GM18502 (cell line): ENCODE data around the gene PTPRN.
A peak's percentile ranks its signal among the peaks of the same experiment; 100 is the strongest.
"Not testable (repeated sequence)": the region's sequence is repeated elsewhere in the genome, so short reads cannot be mapped to it uniquely, and the experiment has no call there.

Experiments
- ATAC-seq: cut with Tn5 transposase; IDR thresholded peaks from one replicate; pipeline ENCODE4 v1.9.1; 2021; ENCODE audit warnings: mild to moderate bottlenecking; ENCODE audit not compliant: unreplicated experiment, poor library complexity

Gene PTPRN

GRCh38 chr2:219289195-219289536 is 20.0 kb downstream of the PTPRN start:
- no peak for ATAC-seq

GRCh38 chr2:219287580-219288265 is 21.5 kb downstream of the PTPRN start:
- no peak for ATAC-seq

GRCh38 chr2:219287116-219287440 is 22.1 kb downstream of the PTPRN start:
- not testable (repeated sequence) for ATAC-seq

GRCh38 chr2:219286436-219287115 is 22.6 kb downstream of the PTPRN start:
- ATAC-seq, result no peak

- no peak for ATAC-seq
These were observed 23.2 kb downstream of the PTPRN start for GRCh38 chr2:219285894-219286425.

GRCh38 chr2:219285373-219285735 is 23.8 kb downstream of the PTPRN start:
- no peak for ATAC-seq

GRCh38 chr2:219284501-219285372 is 24.5 kb downstream of the PTPRN start:
- no peak for ATAC-seq

- no peak for ATAC-seq
These were observed 26.1 kb downstream of the PTPRN start for GRCh38 chr2:219282943-219283581.

GRCh38 chr2:219282375-219282774 is 26.8 kb downstream of the PTPRN start:
- no peak for ATAC-seq

- ATAC-seq, result no peak
These were observed 27.6 kb downstream of the PTPRN start for GRCh38 chr2:219281588-219281987.

- ATAC-seq, result no peak
These were observed 28.6 kb downstream of the PTPRN start for GRCh38 chr2:219280651-219281050.

- no peak for ATAC-seq
These were observed 29.2 kb downstream of the PTPRN start for GRCh38 chr2:219279916-219280516.

GRCh38 chr2:219279151-219279915 is 29.9 kb downstream of the PTPRN start, which contains the start of gene DNAJB2:
TSS of gene DNAJB2 (plus strand) at chr2:219279366. CDS start at chr2:219279834, 468 bp downstream.
- ATAC-seq, result peak; percentile 88

GRCh38 chr2:219278655-219279150 is 30.5 kb downstream of the PTPRN start:
- ATAC-seq, result no peak

GRCh38 chr2:219277703-219278654 is 31.2 kb downstream of the PTPRN start:
- no peak for ATAC-seq

- no peak for ATAC-seq
These were observed 34.8 kb downstream of the PTPRN start for GRCh38 chr2:219274361-219274921.

GRCh38 chr2:219273937-219274336 is 35.3 kb downstream of the PTPRN start:
- ATAC-seq, result no peak

GRCh38 chr2:219272995-219273394 is 36.2 kb downstream of the PTPRN start:
- no peak for ATAC-seq
